ENCODE measurements around the gene CHRM4. TPM values are rescaled to one million over a fixed set of nuclear protein-coding genes. Genes with fewer than 3 reads are reported as not detected.

The CHRM4 gene
- polyA plus RNA-seq, 2 of the 4 experiments (the other 2 are of a cell fraction), result 0.17 to 0.28 TPM

GRCh38 chr11:46404476-46405017 is 13.0 kb upstream of the CHRM4 start (continued):
- TF ChIP-seq REST (IDR thresholded peaks at IDR 0.05) (no peak), POLR2A (IDR thresholded peaks at IDR 0.05; ENCODE audit: low read length) (no peak)

- POLR2A ChIA-PET, result no interaction called here
- H3K4me2 ChIP-seq, result no peak overlapping the region
- no peak for DNase-seq (ENCODE audit: low read depth in 1 of 2, low spot score in 1 of 2)
- FAIRE-seq, result no peak
- CTCF ChIA-PET, result interaction anchor here (0.9 to 4.8 kb wide), 4 partner anchors 11 to 103 kb away, joined by 3 to 31 read pairs (median 14); partner anchors contain the start of gene CHRM4
- H3K4me1 ChIP-seq, result no peaks in the 10 kb centered on the region
- no peak for TF ChIP-seq MAZ (IDR thresholded peaks at IDR 0.05; ENCODE audit: borderline replicate concordance, low read depth, low read length)
- no peak for TF ChIP-seq FOXS1 (CRISPR knock-in tag; IDR thresholded peaks at IDR 0.05)
- TF ChIP-seq JUNB (IDR thresholded peaks at IDR 0.05), result no peak
- TF ChIP-seq MAFK (IDR thresholded peaks at IDR 0.05; ENCODE audit: partially characterized antibody), result peak; percentile 61
- H3K4me3 ChIP-seq, result no peak overlapping the region
- WGBS (ENCODE audit: missing lambda C conversion rate), result 86% methylated on average over 6 of the region's 6 CpGs
- ATAC-seq, result no peak
- no peaks in the 10 kb centered on the region for H3K9me3 ChIP-seq
- H3K27ac ChIP-seq, result no peak overlapping the region
These were observed 11.7 kb upstream of the CHRM4 start for GRCh38 chr11:46402957-46403902.

- no peak overlapping the region for H3K27ac ChIP-seq
- H3K4me3 ChIP-seq, result no peak overlapping the region
- DNase-seq (ENCODE audit: low read depth in 1 of 2, low spot score in 1 of 2), result no peak
- no peak for ATAC-seq
- no peak for TF ChIP-seq GATA3 (IDR thresholded peaks at IDR 0.05; ENCODE audit: borderline replicate concordance)
- TF ChIP-seq EHF (CRISPR knock-in tag; IDR thresholded peaks at IDR 0.05), result no peak
- TF ChIP-seq USF2 (IDR thresholded peaks at IDR 0.05), result no peak
- TF ChIP-seq MYC (IDR thresholded peaks at IDR 0.05; ENCODE audit: borderline replicate concordance, low read length), result no peak
- TF ChIP-seq POLR2AphosphoS2 (conservative IDR thresholded peaks at IDR 0.05; ENCODE audit: low read length), result no peak
- H3K4me2 ChIP-seq, result no peak overlapping the region
- 94% methylated on average over 12 of the region's 19 CpGs for WGBS (ENCODE audit: missing lambda C conversion rate)
- no peaks in the 10 kb centered on the region for H3K9me3 ChIP-seq
- no peaks in the 10 kb centered on the region for H3K4me1 ChIP-seq
- ChIA-PET CTCF (interaction anchor here (1.7 to 7.4 kb wide), 3 partner anchors 10 to 18 kb away, joined by 6 to 56 read pairs (median 8); no protein-coding TSS in a partner anchor), POLR2A (no interaction called here)
- FAIRE-seq, result no peak
These were observed 6.0 kb upstream of the CHRM4 start for GRCh38 chr11:46397526-46397925.

GRCh38 chr11:46393759-46394158 is 2.2 kb upstream of the CHRM4 start:
- no peak for ATAC-seq
- 83% methylated on average over 4 of the region's 4 CpGs for WGBS (ENCODE audit: missing lambda C conversion rate)
- Histone ChIP-seq H3K4me2 (no peak overlapping the region), H3K9me3 (no peaks in the 10 kb centered on the region), H3K4me1 (peaks cover 18% of the 10 kb centered on the region; the same call in 2 of the 3 replicates), H3K27ac (no peak overlapping the region), H3K4me3 (no peak overlapping the region)
- no peak for FAIRE-seq
- CTCF ChIA-PET, result interaction anchor here (0.6 to 10.2 kb wide), 4 partner anchors 10 to 136 kb away, joined by 3 to 220 read pairs (median 18); partner anchors contain the start of gene MDK
- POLR2A ChIA-PET, result no interaction called here
- no peak for DNase-seq (ENCODE audit: low read depth in 1 of 2, low spot score in 1 of 2)
- TF ChIP-seq ELK1 (IDR thresholded peaks at IDR 0.05; ENCODE audit: low read depth, low read length) (no peak), CBX8 (IDR thresholded peaks at IDR 0.05) (no peak), CTCF (IDR thresholded peaks at IDR 0.05) (no peak), PHF8 (IDR thresholded peaks at IDR 0.05; ENCODE audit: borderline replicate concordance, low read depth) (no peak), GATA3 (IDR thresholded peaks at IDR 0.05; ENCODE audit: borderline replicate concordance) (no peak), RAD21 (conservative IDR thresholded peaks at IDR 0.05 in 1 of 2, IDR thresholded peaks at IDR 0.05 in 1 of 2) (no peak), NR3C1 (IDR thresholded peaks at IDR 0.05) (no peak), HOXB13 (CRISPR knock-in tag; IDR thresholded peaks at IDR 0.05; ENCODE audit: low read depth) (no peak), NPAS2 (CRISPR knock-in tag; IDR thresholded peaks at IDR 0.05; ENCODE audit: borderline replicate concordance) (no peak), BCL3 (IDR thresholded peaks at IDR 0.05) (no peak), SREBF2 (IDR thresholded peaks at IDR 0.05) (no peak)
